ENCODE data around the gene HNRNPH1. TPM values are rescaled to one million over a fixed set of nuclear protein-coding genes. Genes with fewer than 3 reads are reported as not detected.

The HNRNPH1 gene
- total RNA-seq, 4 donors from 2014 or later, result 358 to 910 (median 594) TPM

DNA sequence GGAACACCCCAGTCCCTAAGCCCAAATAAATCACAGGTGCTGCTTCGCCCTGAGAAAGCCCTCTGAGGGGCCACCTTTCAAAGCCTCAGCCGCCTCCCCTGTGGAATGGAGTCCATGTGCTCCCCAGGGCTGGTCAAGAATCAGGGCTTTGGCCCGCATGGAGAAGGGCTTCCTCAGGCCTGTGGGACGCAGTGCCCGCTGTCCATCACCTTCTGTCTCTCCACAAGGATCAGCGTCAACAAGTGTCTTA lies 16.6 kb downstream of the HNRNPH1 start:
- in situ Hi-C loops (cut with MboI; ENCODE audit: low pct_ligation_motif_present in 1 of 4, low pct_unique_long_range_greater_than_20kb in 1 of 4, low sequenced_read_pairs in 3 of 4), result no loop called here
- TF ChIP-seq, protein P1, sequence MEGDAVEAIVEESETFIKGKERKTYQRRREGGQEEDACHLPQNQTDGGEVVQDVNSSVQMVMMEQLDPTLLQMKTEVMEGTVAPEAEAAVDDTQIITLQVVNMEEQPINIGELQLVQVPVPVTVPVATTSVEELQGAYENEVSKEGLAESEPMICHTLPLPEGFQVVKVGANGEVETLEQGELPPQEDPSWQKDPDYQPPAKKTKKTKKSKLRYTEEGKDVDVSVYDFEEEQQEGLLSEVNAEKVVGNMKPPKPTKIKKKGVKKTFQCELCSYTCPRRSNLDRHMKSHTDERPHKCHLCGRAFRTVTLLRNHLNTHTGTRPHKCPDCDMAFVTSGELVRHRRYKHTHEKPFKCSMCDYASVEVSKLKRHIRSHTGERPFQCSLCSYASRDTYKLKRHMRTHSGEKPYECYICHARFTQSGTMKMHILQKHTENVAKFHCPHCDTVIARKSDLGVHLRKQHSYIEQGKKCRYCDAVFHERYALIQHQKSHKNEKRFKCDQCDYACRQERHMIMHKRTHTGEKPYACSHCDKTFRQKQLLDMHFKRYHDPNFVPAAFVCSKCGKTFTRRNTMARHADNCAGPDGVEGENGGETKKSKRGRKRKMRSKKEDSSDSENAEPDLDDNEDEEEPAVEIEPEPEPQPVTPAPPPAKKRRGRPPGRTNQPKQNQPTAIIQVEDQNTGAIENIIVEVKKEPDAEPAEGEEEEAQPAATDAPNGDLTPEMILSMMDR (IDR thresholded peaks at IDR 0.05), result no peak
- TF ChIP-seq POLR2AphosphoS5 (IDR thresholded peaks at IDR 0.05), result no peak
- TF ChIP-seq POLR2A (IDR thresholded peaks at IDR 0.05), result no peak
- TF ChIP-seq EP300 (IDR thresholded peaks at IDR 0.05; ENCODE audit: low read depth), result no peak
- intact Hi-C loops (cut with DNase I; ENCODE audit: low total_unique reads), result no loop called here
- no peaks in the 10 kb centered on the region for H3K9me3 ChIP-seq
- peaks cover 5 to 26% (median 13%) of the 10 kb centered on the region in 4 donors for H3K4me1 ChIP-seq
- H3K36me3 ChIP-seq, result peaks cover 0 to 24% (median 8%) of the 10 kb centered on the region in 4 donors
- no peaks in the 10 kb centered on the region for H3K27me3 ChIP-seq
- H3K27ac ChIP-seq, result peak overlapping the region in 2 of 4 donors; percentile 6 to 26
- no peak overlapping the region for H3K4me3 ChIP-seq
- WGBS, 2 donors (ENCODE audit: low coverage in 1 of 2), result 96% methylated on average over 6 of the region's 6 CpGs; no CpG with 5 or more reads in 1 of the 2 donors
- no peak for DNase-seq

DNA sequence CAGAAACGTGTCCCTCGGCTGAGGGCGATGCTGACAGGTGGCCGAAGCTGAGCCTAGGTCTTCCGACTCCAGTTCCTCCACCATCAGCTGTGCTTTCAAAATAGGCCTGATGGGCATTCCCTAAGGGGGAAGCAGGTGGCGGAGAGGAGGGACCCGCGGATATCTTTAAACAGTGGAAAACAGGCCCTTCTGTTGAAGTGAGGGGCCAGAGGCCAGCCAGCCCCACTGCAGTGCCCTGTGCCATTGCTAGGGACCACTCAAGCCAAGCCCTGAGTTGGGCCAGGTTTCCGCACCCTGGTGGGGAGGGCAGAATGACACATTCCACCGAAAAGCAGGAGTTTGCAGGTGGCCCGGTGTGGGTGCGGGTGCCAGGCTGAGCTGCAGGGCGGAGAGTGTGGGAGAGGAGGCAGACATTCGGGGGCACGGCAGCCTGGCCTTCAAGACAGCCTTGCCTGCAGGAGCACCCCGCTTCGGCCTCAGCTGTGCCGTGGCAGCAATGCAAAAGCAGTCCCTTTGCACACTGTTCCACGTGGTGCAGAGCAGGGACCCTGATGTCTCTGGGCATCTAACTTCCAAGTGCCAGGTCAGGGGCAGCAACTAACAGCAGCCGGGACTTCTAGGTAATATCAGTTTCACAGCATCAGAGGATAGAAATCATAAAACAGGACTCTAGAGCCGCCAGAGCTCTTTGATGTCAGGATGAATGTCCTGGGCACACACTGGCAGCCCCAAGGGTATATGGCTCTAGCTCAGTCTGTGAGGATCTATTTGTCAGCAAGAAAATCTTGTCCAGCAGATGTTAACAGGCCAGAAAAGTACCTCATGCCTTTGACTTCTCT lies 17.2 kb downstream of the HNRNPH1 start:
- Histone ChIP-seq H3K4me3 (no peak overlapping the region), H3K27ac (peak overlapping the region; percentile 49 to 78 (median 72)), H3K4me1 (peaks cover 5 to 21% (median 11%) of the 10 kb centered on the region in 4 donors), H3K36me3 (peaks cover 0 to 22% (median 9%) of the 10 kb centered on the region in 4 donors), H3K27me3 (no peaks in the 10 kb centered on the region), H3K9me3 (no peaks in the 10 kb centered on the region)
- in situ Hi-C loops (cut with MboI; ENCODE audit: low pct_ligation_motif_present in 1 of 4, low pct_unique_long_range_greater_than_20kb in 1 of 4, low sequenced_read_pairs in 3 of 4), result no loop called here
- no peak for DNase-seq
- intact Hi-C loops (cut with DNase I; ENCODE audit: low total_unique reads), result no loop called here
- 86 to 90% methylated on average over 3 to 20 of the region's 21 CpGs for WGBS, 2 donors (ENCODE audit: low coverage in 1 of 2)
- TF ChIP-seq, protein P1 (IDR thresholded peaks at IDR 0.05), result no peak
- TF ChIP-seq POLR2AphosphoS5 (IDR thresholded peaks at IDR 0.05), result no peak
- TF ChIP-seq EP300 (IDR thresholded peaks at IDR 0.05; ENCODE audit: low read depth), result no peak
- TF ChIP-seq POLR2A (IDR thresholded peaks at IDR 0.05), result no peak

DNA sequence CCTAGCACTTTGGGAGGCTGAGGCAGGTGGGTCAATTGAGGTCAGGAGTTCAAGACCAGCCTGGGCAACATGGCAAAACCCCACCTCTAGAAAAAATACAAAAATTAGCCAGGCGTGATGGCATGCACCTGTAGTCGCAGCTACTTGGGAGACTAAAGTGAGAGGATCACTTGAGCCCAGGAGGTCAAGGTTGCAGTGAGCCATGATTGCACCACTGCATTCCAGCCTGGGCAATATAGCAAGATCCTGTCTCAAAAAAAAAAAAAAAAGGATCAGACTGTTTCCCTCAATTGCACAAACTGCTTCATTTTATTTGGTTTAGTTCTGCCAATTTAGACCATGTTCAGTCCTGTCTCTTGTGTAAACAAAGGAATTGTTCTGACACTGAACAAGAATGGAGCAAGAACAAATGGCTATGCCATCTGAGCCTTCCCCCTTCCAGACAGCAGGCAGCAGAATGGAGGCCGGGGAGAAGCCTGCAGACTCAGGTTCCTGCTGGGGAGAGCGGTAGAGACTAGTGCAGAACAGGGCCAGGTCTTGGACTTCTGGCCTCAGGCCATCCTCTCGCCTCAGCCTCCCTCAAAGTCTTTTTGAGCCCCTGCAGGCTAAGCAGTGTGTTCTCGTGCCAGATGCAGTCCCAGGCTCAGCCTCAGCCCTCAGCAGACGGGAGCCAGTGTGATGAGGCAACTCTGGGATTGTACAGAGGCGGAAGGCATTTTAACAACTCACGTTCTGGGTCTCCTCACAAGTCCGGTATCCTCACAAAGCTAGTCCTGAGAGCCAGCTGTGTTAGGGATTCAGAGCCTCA lies 18.2 kb downstream of the HNRNPH1 start:
- TF ChIP-seq EP300 (IDR thresholded peaks at IDR 0.05; ENCODE audit: low read depth) (no peak), POLR2AphosphoS5 (IDR thresholded peaks at IDR 0.05) (peak in 1 of 3 donors; percentile 15), POLR2A (IDR thresholded peaks at IDR 0.05) (no peak)
- TF ChIP-seq, protein P1 (IDR thresholded peaks at IDR 0.05), result no peak
- Histone ChIP-seq H3K4me1 (peaks cover 5 to 15% (median 10%) of the 10 kb centered on the region in 4 donors), H3K27me3 (no peaks in the 10 kb centered on the region), H3K27ac (peak overlapping the region; percentile 49 to 78 (median 72)), H3K36me3 (peaks cover 0 to 21% (median 8%) of the 10 kb centered on the region in 4 donors), H3K9me3 (no peaks in the 10 kb centered on the region), H3K4me3 (no peak overlapping the region)
- WGBS, 2 donors (ENCODE audit: low coverage in 1 of 2), result 73 to 90% methylated on average over 3 to 10 of the region's 10 CpGs
- in situ Hi-C loops (cut with MboI; ENCODE audit: low pct_ligation_motif_present in 1 of 4, low pct_unique_long_range_greater_than_20kb in 1 of 4, low sequenced_read_pairs in 3 of 4), result no loop called here
- no peak for DNase-seq
- intact Hi-C loops (cut with DNase I; ENCODE audit: low total_unique reads), result no loop called here

DNA sequence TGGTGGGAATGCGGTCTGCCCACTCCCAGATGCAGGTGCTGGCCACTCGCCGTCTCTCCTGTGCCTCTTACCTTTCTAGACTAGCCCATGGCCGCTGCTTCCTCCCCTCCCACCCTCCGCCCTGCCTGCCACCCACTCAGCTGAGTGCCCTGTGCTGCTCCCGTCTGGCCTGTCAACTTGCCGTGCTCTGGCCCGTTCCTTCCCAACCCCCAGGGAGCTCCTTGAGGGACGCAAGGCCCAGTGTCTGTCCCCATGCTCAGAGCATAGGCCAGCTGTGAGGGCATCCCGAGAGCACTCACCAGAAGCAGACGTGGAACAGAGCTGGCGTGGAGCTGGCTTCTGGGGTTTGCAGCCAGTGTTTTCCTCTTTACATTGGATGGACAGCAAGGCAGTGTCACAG lies 20.2 kb downstream of the HNRNPH1 start:
- intact Hi-C loops (cut with DNase I; ENCODE audit: low total_unique reads) (no loop called here), in situ Hi-C loops (cut with MboI; ENCODE audit: low pct_ligation_motif_present in 1 of 4, low pct_unique_long_range_greater_than_20kb in 1 of 4, low sequenced_read_pairs in 3 of 4) (no loop called here)
- 92% methylated on average over 12 of the region's 12 CpGs; no CpG with 5 or more reads in 1 of the 2 donors for WGBS, 2 donors (ENCODE audit: low coverage in 1 of 2)
- Histone ChIP-seq H3K27ac (no peak overlapping the region), H3K4me1 (peaks cover 5 to 15% (median 10%) of the 10 kb centered on the region in 4 donors), H3K36me3 (peaks cover 0 to 32% (median 10%) of the 10 kb centered on the region in 4 donors), H3K4me3 (no peak overlapping the region), H3K27me3 (no peaks in the 10 kb centered on the region), H3K9me3 (no peaks in the 10 kb centered on the region)
- DNase-seq, result no peak
- TF ChIP-seq POLR2AphosphoS5 (IDR thresholded peaks at IDR 0.05), result no peak
- no peak for TF ChIP-seq EP300 (IDR thresholded peaks at IDR 0.05; ENCODE audit: low read depth)
- TF ChIP-seq, protein P1 (IDR thresholded peaks at IDR 0.05), result no peak
- TF ChIP-seq POLR2A (IDR thresholded peaks at IDR 0.05), result no peak
